HCT116 (cell line): Measurements from ENCODE around the gene IGFL4. TPM values are rescaled to one million over a fixed set of nuclear protein-coding genes. Genes with fewer than 3 reads are reported as not detected.

ENCODE experiments used
- ATAC-seq: fragments of 200-7000 bp; cut with Tn5 transposase; 2 replicates; pipeline ENCODE4 v1.9.1; 2020; ENCODE audit warnings: mild to moderate bottlenecking, moderate library complexity
- BruUV-seq: library from RNA; stranded (reverse); fragments of 400-500 nt; replicated peaks from 2 replicates; lab custom pipeline; 2021; lab: Mats Ljungman, UMichigan
- CTCF ChIA-PET: fragments of 300-600 bp; sonication (Branson Sonifier 250); formaldehyde crosslinking; loops from one replicate; lab custom pipeline; 2021; ENCODE audit warnings: antibody characterized with exemption; lab: Charles Lee
- POLR2A ChIA-PET: fragments of 300-600, 350-600 bp; sonication (Branson Sonifier 250); formaldehyde crosslinking; loops from one replicate; lab custom pipeline; 2021; ENCODE audit warnings: antibody characterized with exemption; lab: Charles Lee
- RAD21 ChIA-PET, 2 experiments: fragments of 300-600 bp; sonication (Branson Sonifier 250); formaldehyde crosslinking; loops; one replicate each; lab custom pipeline; 2023; ENCODE audit warnings: low total read pairs in 2 of 2; ENCODE audit not compliant: uncharacterized antibody in 2 of 2, unreplicated experiment in 2 of 2, low non-redundant PET in 1 of 2; lab: Charles Lee
- DNase-seq: peaks from one replicate; pipeline ENCODE4 v3.0.0-alpha.2; 2010; ENCODE audit warnings: low read depth, low spot score
- H2AFZ ChIP-seq: fragments of 200-600 bp; shearing (Covaris generic), sonication (generic); 2 replicates; pipeline ENCODE4 v1.6.1; 2017; ENCODE audit warnings: low read depth, mixed run types, mixed read lengths, antibody characterized with exemption, low read length; ENCODE audit not compliant: poor library complexity, severe bottlenecking
- H3K27ac ChIP-seq: 2 replicates; pipeline ENCODE4 v1.5.1; 2012; ENCODE audit warnings: low read depth, low read length
- H3K27me3 ChIP-seq: fragments of 200-600 bp; sonication (generic); 2 replicates; pipeline ENCODE4 v1.6.1; 2016; ENCODE audit warnings: mixed run types, low read length, mixed read lengths; ENCODE audit not compliant: insufficient read depth
- H3K36me3 ChIP-seq, 2 experiments: fragments of 200-500 bp in 1 of 2; fragments of 200-600 bp in 1 of 2; sonication (Bioruptor generic) in 1 of 2; sonication (generic) in 1 of 2; 2 replicates each; pipeline versions ENCODE4 v1.5.1 to v1.6.1; 2014 to 2016; ENCODE audit warnings: low read length in 2 of 2, inconsistent platforms in 1 of 2, mixed read lengths in 1 of 2, mixed run types in 1 of 2; ENCODE audit not compliant: insufficient read depth in 2 of 2, control insufficient read depth in 1 of 2
- H3K4me1 ChIP-seq, 2 experiments: fragments of 200-600 bp in 1 of 2; sonication (generic) in 1 of 2; 2 replicates each; pipeline versions ENCODE4 v1.5.1 to v1.6.1; 2012 to 2017; ENCODE audit warnings: low read length in 2 of 2, inconsistent platforms in 1 of 2, mild to moderate bottlenecking in 1 of 2, mixed read lengths in 1 of 2, mixed run types in 1 of 2, moderate library complexity in 1 of 2; ENCODE audit not compliant: insufficient read depth in 2 of 2, control insufficient read depth in 1 of 2
- H3K4me2 ChIP-seq: fragments of 200-600 bp; sonication (generic); 2 replicates; pipeline ENCODE4 v1.6.1; 2017; ENCODE audit warnings: mixed run types, low read length, mixed read lengths
- H3K4me3 ChIP-seq, 2 experiments: fragments of 200-600 bp in 1 of 2; sonication (generic) in 1 of 2; replicated peaks in 1 of 2; 2 replicates each; pipeline ENCODE4 v1.5.1; 2011 to 2016; ENCODE audit warnings: low read length in 2 of 2, control low read depth in 1 of 2, low read depth in 1 of 2, mild to moderate bottlenecking in 1 of 2, mixed read lengths in 1 of 2, mixed run types in 1 of 2
- H3K79me2 ChIP-seq: fragments of 200-600 bp; sonication (generic); 2 replicates; pipeline ENCODE4 v1.6.1; 2017; ENCODE audit warnings: mild to moderate bottlenecking, mixed run types, low read length, moderate library complexity, mixed read lengths; ENCODE audit not compliant: insufficient read depth
- H3K9ac ChIP-seq: fragments of 200-600 bp; sonication (generic); 2 replicates; pipeline ENCODE4 v1.6.1; 2016; ENCODE audit warnings: low read length, mixed read lengths
- H3K9me2 ChIP-seq: fragments of 200-600 bp; sonication (generic), shearing (Covaris generic); 2 replicates; pipeline ENCODE4 v1.6.1; 2017; ENCODE audit warnings: mixed run types, mild to moderate bottlenecking, moderate library complexity; ENCODE audit not compliant: insufficient read depth
- H3K9me3 ChIP-seq, 2 experiments: fragments of 200-500 bp in 1 of 2; fragments of 200-600 bp in 1 of 2; sonication (Bioruptor generic) in 1 of 2; sonication (generic) in 1 of 2; 2 replicates each; pipeline ENCODE4 v1.6.1; 2014 to 2017; ENCODE audit warnings: low read length in 2 of 2, mixed read lengths in 2 of 2, inconsistent platforms in 1 of 2, low read depth in 1 of 2, mild to moderate bottlenecking in 1 of 2, mixed run types in 1 of 2, moderate library complexity in 1 of 2; ENCODE audit not compliant: control insufficient read depth in 1 of 2, insufficient read depth in 1 of 2
- H4K20me1 ChIP-seq: fragments of 200-600 bp; sonication (generic), shearing (Covaris generic); 2 replicates; pipeline ENCODE4 v1.6.1; 2017; ENCODE audit warnings: mixed run types, mild to moderate bottlenecking, moderate library complexity; ENCODE audit not compliant: insufficient read depth
- ATF3 ChIP-seq: IDR thresholded peaks from 2 replicates; pipeline ENCODE4 v1.6.1; 2012
- CEBPB ChIP-seq: IDR thresholded peaks from 2 replicates; pipeline ENCODE4 v1.6.1; 2012; ENCODE audit warnings: low read depth
- CTCF ChIP-seq, 3 experiments: fragments of 200-600 bp in 1 of 3; sonication (generic) in 1 of 3; IDR thresholded peaks in 2 of 3; conservative IDR thresholded peaks in 1 of 3; 2 replicates each; pipeline ENCODE4 v1.5.1; 2012 to 2017; ENCODE audit warnings: low read depth in 2 of 3, low read length in 2 of 3, antibody characterized with exemption in 1 of 3, borderline replicate concordance in 1 of 3, control low read depth in 1 of 3, mild to moderate bottlenecking in 1 of 3, mixed read lengths in 1 of 3, mixed run types in 1 of 3, moderate library complexity in 1 of 3; ENCODE audit not compliant: insufficient read depth in 1 of 3
- ELF1 ChIP-seq: IDR thresholded peaks from 2 replicates; pipeline ENCODE4 v1.6.1; 2012; ENCODE audit warnings: low read depth, borderline replicate concordance
- EZH2 ChIP-seq: fragments of 200-600 bp; sonication (generic); IDR thresholded peaks from 2 replicates; pipeline ENCODE4 v1.6.1; 2017; ENCODE audit warnings: antibody characterized with exemption, mixed run types
- EZH2phosphoT487 ChIP-seq: fragments of 200-600 bp; IDR thresholded peaks from 2 replicates; pipeline ENCODE4 v1.6.1; 2018; ENCODE audit warnings: antibody characterized with exemption, borderline replicate concordance
- JUND ChIP-seq: IDR thresholded peaks from 2 replicates; pipeline ENCODE4 v1.6.1; 2012
- POLR2AphosphoS5 ChIP-seq: IDR thresholded peaks from 2 replicates; pipeline ENCODE4 v1.6.1; 2011; ENCODE audit warnings: mild to moderate bottlenecking, low read depth, low read length, moderate library complexity
- RAD21 ChIP-seq: IDR thresholded peaks from 2 replicates; pipeline ENCODE4 v1.6.1; 2012; ENCODE audit warnings: low read depth, mild to moderate bottlenecking
- REST ChIP-seq: IDR thresholded peaks from 2 replicates; pipeline ENCODE4 v1.6.1; 2012; ENCODE audit warnings: low read depth
- SIN3A ChIP-seq: IDR thresholded peaks from 2 replicates; pipeline ENCODE4 v1.6.1; 2012; ENCODE audit warnings: low read depth
- SP1 ChIP-seq: IDR thresholded peaks from 2 replicates; pipeline ENCODE4 v1.6.1; 2012; ENCODE audit warnings: low read depth
- SRF ChIP-seq: IDR thresholded peaks from 2 replicates; pipeline ENCODE4 v1.6.1; 2012; ENCODE audit warnings: low read depth
- TCF7L2 ChIP-seq: IDR thresholded peaks from 2 replicates; pipeline ENCODE4 v1.7.0; 2011; ENCODE audit warnings: borderline replicate concordance, inconsistent platforms; ENCODE audit not compliant: insufficient read depth, insufficient read length; ENCODE audit errors: extremely low read depth
- YY1 ChIP-seq: IDR thresholded peaks from 2 replicates; pipeline ENCODE4 v1.6.1; 2011; ENCODE audit warnings: low read length, low read depth, moderate library complexity, mild to moderate bottlenecking; ENCODE audit not compliant: insufficient replicate concordance; ENCODE audit errors: extremely low read depth
- ZBTB33 ChIP-seq: IDR thresholded peaks from 2 replicates; pipeline ENCODE4 v1.6.1; 2011; ENCODE audit warnings: mild to moderate bottlenecking, low read length, moderate library complexity; ENCODE audit not compliant: insufficient replicate concordance; ENCODE audit errors: extremely low read depth
- ZFX ChIP-seq: fragments of 450-650 bp; IDR thresholded peaks from 2 replicates; pipeline ENCODE4 v1.6.1; 2017
- ZNF274 ChIP-seq: fragments of 200-500 bp; sonication (Bioruptor generic); IDR thresholded peaks from 2 replicates; pipeline ENCODE4 v1.6.1; 2014; ENCODE audit warnings: mild to moderate bottlenecking, low read depth, low read length, inconsistent platforms
- intact Hi-C: fragments of 100-400 bp; cut with micrococcal nuclease; formaldehyde crosslinking; loops from 2 replicates; pipeline ENCODE4 v1.10.0; 2022
- total RNA-seq: library from RNA; stranded (reverse); gene quantifications from one replicate; pipeline ENCODE4 v1.2.1, GENCODE V29; 2021; ENCODE audit not compliant: unreplicated experiment

The IGFL4 gene
- total RNA-seq, 1 experiment from 2014 or later, result not detected

- ChIA-PET RAD21 (no interaction called here), CTCF (no interaction called here), POLR2A (no interaction called here)
- Histone ChIP-seq H3K27me3 (peaks cover 37% of the 10 kb centered on the region; the same call in 1 of the 2 replicates), H3K9me2 (no peaks in the 10 kb centered on the region), H3K4me1 (peaks cover 0 to 6% of the 10 kb centered on the region in 2 experiments; a peak in 1 of 4 replicates), H3K4me2 (no peak overlapping the region), H3K9ac (no peak overlapping the region), H2AFZ (no peak overlapping the region), H4K20me1 (0 out of 2 replicates have a peak, but pooled peaks cover 7% of the 10 kb centered on the region), H3K27ac (no peak overlapping the region), H3K4me3 (no peak overlapping the region), H3K9me3 (no peaks in the 10 kb centered on the region), H3K36me3 (no peaks in the 10 kb centered on the region), H3K79me2 (no peaks in the 10 kb centered on the region)
- TF ChIP-seq POLR2AphosphoS5 (no peak), YY1 (no peak), CEBPB (no peak), SRF (no peak), ELF1 (no peak), ATF3 (no peak), EZH2 (no peak), SIN3A (no peak), ZNF274 (no peak), RAD21 (no peak), SP1 (no peak), REST (no peak), EZH2phosphoT487 (no peak), TCF7L2 (no peak), ZBTB33 (no peak), ZFX (no peak), JUND (no peak), CTCF (IDR thresholded peaks at IDR 0.05 in 2 of 3, conservative IDR thresholded peaks at IDR 0.05 in 1 of 3; ENCODE audit: borderline replicate concordance in 1 of 3, insufficient read depth in 1 of 3, low read depth in 2 of 3, low read length in 2 of 3) (no peak)
- no TSS peak for BruUV-seq
- intact Hi-C loops, result no loop called here
- ATAC-seq (no peak), DNase-seq (no peak)
Measured at GRCh38 chr19:46052896-46053295, 12.1 kb upstream of the IGFL4 start.
